Stromal cell of bone marrow (primary cell): ENCODE measurements around the gene RARG.

Experiments used
- DNase-seq: peaks from one replicate; pipeline ENCODE4 v3.0.0-alpha.2; 2012; ENCODE audit warnings: low read depth

The RARG gene

GRCh38 chr12:53244337-53244736 lies 12.3 kb upstream of the RARG start:
- no peak for DNase-seq

- no peak for DNase-seq
Observed at GRCh38 chr12:53241623-53242412, 9.8 kb upstream of the RARG start.

- DNase-seq: no peak
Observed at GRCh38 chr12:53239643-53240258, 7.7 kb upstream of the RARG start.

GRCh38 chr12:53236443-53237111 lies 4.6 kb upstream of the RARG start:
- no peak for DNase-seq

- DNase-seq: no peak
Observed at GRCh38 chr12:53235742-53236442, 3.9 kb upstream of the RARG start.

- DNase-seq: no peak
Observed at GRCh38 chr12:53235164-53235563, 3.2 kb upstream of the RARG start.

- DNase-seq: no peak
Observed at GRCh38 chr12:53234271-53234914, 2.4 kb upstream of the RARG start.

- DNase-seq: no peak
Observed at GRCh38 chr12:53233671-53234121, 1.7 kb upstream of the RARG start.

GRCh38 chr12:53232646-53233461 lies 845 bp upstream of the RARG start:
- no peak for DNase-seq

- no peak for DNase-seq
Observed at GRCh38 chr12:53231671-53231920, 413 bp downstream of the RARG start.

GRCh38 chr12:53230108-53230845 lies 1.7 kb downstream of the RARG start:
- no peak for DNase-seq

- DNase-seq: no peak
Observed at GRCh38 chr12:53229454-53229853, 2.6 kb downstream of the RARG start.

GRCh38 chr12:53227836-53228235 lies 4.2 kb downstream of the RARG start:
- DNase-seq: no peak

GRCh38 chr12:53227341-53227740 lies 4.7 kb downstream of the RARG start:
- no peak for DNase-seq

GRCh38 chr12:53226815-53227214 lies 5.2 kb downstream of the RARG start:
- DNase-seq: no peak

GRCh38 chr12:53225635-53226424 lies 6.2 kb downstream of the RARG start:
- no peak for DNase-seq

- DNase-seq: no peak
Observed at GRCh38 chr12:53224897-53225634, 6.9 kb downstream of the RARG start.

- no peak for DNase-seq
Observed at GRCh38 chr12:53224061-53224896, 7.7 kb downstream of the RARG start.
